OCI-LY7 (cell line): ENCODE results near the gene POC5.

Experiments used
- CTCF ChIP-seq: fragments of 200-600 bp; sonication (generic); conservative IDR thresholded peaks from 2 replicates; pipeline ENCODE4 v1.5.1; 2014; ENCODE audit warnings: mild to moderate bottlenecking, antibody characterized with exemption, low read length, moderate library complexity, mixed read lengths
- EZH2phosphoT487 ChIP-seq: fragments of 200-600 bp; sonication (generic); IDR thresholded peaks from 2 replicates; pipeline ENCODE4 v1.6.1; 2018; ENCODE audit warnings: low read depth, borderline replicate concordance, mild to moderate bottlenecking, mixed run types, antibody characterized with exemption, low read length, moderate library complexity, mixed read lengths

GRCh38 chr5:75729321-75729720 is 12.1 kb upstream of the POC5 start:
- TF ChIP-seq EZH2phosphoT487 (no peak), CTCF (no peak)
